PC-9 (cell line): ENCODE measurements around the gene JOSD2. TPM values are rescaled to one million over a fixed set of nuclear protein-coding genes. Genes with fewer than 3 reads are reported as not detected.
A peak's percentile ranks its signal among the peaks of the same experiment; 100 is the strongest.

Source experiments
- BruUV-seq: library from RNA; stranded (reverse); fragments of 400-500 nt; replicated peaks from 2 replicates; lab custom pipeline; 2021; lab: Mats Ljungman, UMichigan
- CTCF ChIA-PET: fragments of 300-600 bp; sonication (Branson Sonifier 250); formaldehyde crosslinking; loops from one replicate; lab custom pipeline; 2022; ENCODE audit warnings: antibody characterized with exemption; lab: Charles Lee
- POLR2A ChIA-PET: fragments of 300-600 bp; sonication (Branson Sonifier 250); formaldehyde crosslinking; loops from one replicate; lab custom pipeline; 2022; ENCODE audit warnings: antibody characterized with exemption; ENCODE audit not compliant: unreplicated experiment; lab: Charles Lee
- DNase-seq, 2 experiments: peaks; one replicate each; pipeline versions ENCODE4 v3.0.0 to v3.0.0-alpha.2; 2015 to 2022; ENCODE audit warnings: mixed read lengths in 1 of 2
- H2AFZ ChIP-seq: fragments of 200-600 bp; sonication (generic); 2 replicates; pipeline ENCODE4 v1.8.1; 2017; ENCODE audit warnings: antibody characterized with exemption
- H3F3A ChIP-seq: fragments of 200-600 bp; sonication (generic); 2 replicates; pipeline ENCODE4 v1.8.1; 2017; ENCODE audit warnings: antibody characterized with exemption, mild to moderate bottlenecking, low read depth; ENCODE audit not compliant: insufficient read depth
- H3K27ac ChIP-seq: fragments of 200-600 bp; sonication (generic); 2 replicates; pipeline ENCODE4 v1.6.1; 2016; ENCODE audit warnings: mixed run types
- H3K27me3 ChIP-seq: fragments of 200-600 bp; sonication (generic); 2 replicates; pipeline ENCODE4 v1.6.1; 2016; ENCODE audit warnings: low read depth, mixed run types; ENCODE audit not compliant: insufficient read depth
- H3K36me3 ChIP-seq: fragments of 200-600 bp; sonication (generic); 2 replicates; pipeline ENCODE4 v1.6.1; 2016; ENCODE audit warnings: low read depth, mixed run types
- H3K4me1 ChIP-seq: fragments of 200-600 bp; sonication (generic); replicated peaks from 2 replicates; pipeline ENCODE4 v1.6.1; 2016; ENCODE audit warnings: mixed run types; ENCODE audit not compliant: insufficient read depth
- H3K4me2 ChIP-seq: fragments of 200-600 bp; sonication (generic); 2 replicates; pipeline ENCODE4 v1.6.1; 2017; ENCODE audit warnings: mixed run types
- H3K4me3 ChIP-seq: fragments of 200-600 bp; sonication (generic); 2 replicates; pipeline ENCODE4 v1.6.1; 2016; ENCODE audit warnings: mixed run types
- H3K79me2 ChIP-seq: fragments of 200-600 bp; sonication (generic); 2 replicates; pipeline ENCODE4 v1.6.1; 2017; ENCODE audit warnings: low read depth, mixed run types
- H3K9me2 ChIP-seq: fragments of 200-600 bp; sonication (generic); 2 replicates; pipeline ENCODE4 v1.8.1; 2017; ENCODE audit warnings: mild to moderate bottlenecking; ENCODE audit not compliant: insufficient read depth
- H3K9me3 ChIP-seq: fragments of 200-600 bp; sonication (generic); 2 replicates; pipeline ENCODE4 v1.8.1; 2016; ENCODE audit warnings: low read depth; ENCODE audit not compliant: insufficient read depth
- H4K20me1 ChIP-seq: fragments of 200-600 bp; sonication (generic); 2 replicates; pipeline ENCODE4 v1.8.1; 2017; ENCODE audit not compliant: insufficient read depth
- EZH2 ChIP-seq: fragments of 200-600 bp; sonication (generic); IDR thresholded peaks from 2 replicates; pipeline ENCODE4 v1.8.0; 2017; ENCODE audit warnings: antibody characterized with exemption, low read depth
- intact Hi-C: fragments of 100-400 bp; cut with micrococcal nuclease; formaldehyde crosslinking; loops from one replicate; pipeline ENCODE4 v1.10.0; 2022; ENCODE audit not compliant: unreplicated experiment
- total RNA-seq: library from RNA; stranded (reverse); gene quantifications from 2 replicates; pipeline ENCODE4 v1.2.3, GENCODE V29; 2021
- TF ChIP-seq, protein P1 (sequence below): fragments of 200-600 bp; sonication (generic); conservative IDR thresholded peaks from 2 replicates; pipeline ENCODE4 v1.6.1; 2017; ENCODE audit warnings: mixed run types, antibody characterized with exemption, mild to moderate bottlenecking, moderate library complexity

Gene JOSD2
- total RNA-seq, 1 experiment from 2014 or later: 44.3 TPM

DNA sequence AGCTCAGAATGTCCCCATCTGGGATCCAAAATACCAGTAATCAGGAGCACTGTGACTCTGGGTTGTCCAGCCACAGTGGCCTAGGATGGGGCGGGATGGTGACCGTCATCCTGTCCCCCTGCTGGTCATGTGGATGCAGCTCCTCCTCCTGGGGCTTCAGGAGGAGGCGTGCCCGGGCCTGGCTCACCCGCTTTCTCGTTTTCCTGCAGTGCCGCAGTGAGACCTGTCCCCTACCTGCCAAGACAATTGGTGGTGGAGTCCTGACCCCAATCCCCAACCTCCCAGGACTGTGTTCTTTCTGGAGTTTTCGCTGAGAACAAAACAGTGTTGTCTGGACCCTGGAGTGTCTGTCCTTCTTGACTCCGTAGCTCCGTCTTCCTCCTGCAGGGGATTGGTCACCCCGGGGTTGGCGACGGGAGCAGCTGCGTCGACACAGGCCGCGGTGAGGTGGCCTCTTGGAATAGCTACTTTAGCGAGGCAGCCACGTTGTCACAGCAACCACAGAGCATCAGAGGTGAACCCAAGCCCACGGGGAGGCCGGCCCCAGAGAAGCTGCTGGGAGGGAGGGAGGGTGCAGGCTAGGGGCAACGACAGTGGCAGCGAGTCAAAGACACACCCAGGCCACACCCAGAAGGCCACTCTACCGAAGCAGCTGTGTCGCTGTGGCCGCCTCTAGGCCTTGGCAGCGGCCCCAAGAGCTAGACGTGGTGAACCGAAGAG is 44.8 kb downstream of the JOSD2 start:
- H3F3A ChIP-seq: no peaks in the 10 kb centered on the region
- H3K27me3 ChIP-seq: peaks cover 25% of the 10 kb centered on the region
- H3K4me3 ChIP-seq: no peak overlapping the region
- intact Hi-C loops: no loop called here
- no peak overlapping the region for H3K27ac ChIP-seq
- no peaks in the 10 kb centered on the region for H4K20me1 ChIP-seq
- no peaks in the 10 kb centered on the region for H3K79me2 ChIP-seq
- TF ChIP-seq, protein P1, sequence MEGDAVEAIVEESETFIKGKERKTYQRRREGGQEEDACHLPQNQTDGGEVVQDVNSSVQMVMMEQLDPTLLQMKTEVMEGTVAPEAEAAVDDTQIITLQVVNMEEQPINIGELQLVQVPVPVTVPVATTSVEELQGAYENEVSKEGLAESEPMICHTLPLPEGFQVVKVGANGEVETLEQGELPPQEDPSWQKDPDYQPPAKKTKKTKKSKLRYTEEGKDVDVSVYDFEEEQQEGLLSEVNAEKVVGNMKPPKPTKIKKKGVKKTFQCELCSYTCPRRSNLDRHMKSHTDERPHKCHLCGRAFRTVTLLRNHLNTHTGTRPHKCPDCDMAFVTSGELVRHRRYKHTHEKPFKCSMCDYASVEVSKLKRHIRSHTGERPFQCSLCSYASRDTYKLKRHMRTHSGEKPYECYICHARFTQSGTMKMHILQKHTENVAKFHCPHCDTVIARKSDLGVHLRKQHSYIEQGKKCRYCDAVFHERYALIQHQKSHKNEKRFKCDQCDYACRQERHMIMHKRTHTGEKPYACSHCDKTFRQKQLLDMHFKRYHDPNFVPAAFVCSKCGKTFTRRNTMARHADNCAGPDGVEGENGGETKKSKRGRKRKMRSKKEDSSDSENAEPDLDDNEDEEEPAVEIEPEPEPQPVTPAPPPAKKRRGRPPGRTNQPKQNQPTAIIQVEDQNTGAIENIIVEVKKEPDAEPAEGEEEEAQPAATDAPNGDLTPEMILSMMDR: peak; percentile 35; the same call in 1 of the 2 replicates
- TF ChIP-seq EZH2: no peak
- no peak overlapping the region for H2AFZ ChIP-seq
- no peaks in the 10 kb centered on the region for H3K36me3 ChIP-seq
- no peaks in the 10 kb centered on the region for H3K4me1 ChIP-seq
- H3K4me2 ChIP-seq: no peak overlapping the region
- ChIA-PET POLR2A (interaction anchor here (0.8 kb wide), 1 partner anchor 97 kb away, joined by 5 read pairs; no protein-coding TSS in a partner anchor), CTCF (interaction anchor here (0.6 kb wide), 1 partner anchor 327 kb away, joined by 20 read pairs; no protein-coding TSS in a partner anchor)
- no peaks in the 10 kb centered on the region for H3K9me3 ChIP-seq
- H3K9me2 ChIP-seq: no peaks in the 10 kb centered on the region
- no TSS peak for BruUV-seq
- DNase-seq: peak in 1 of 2 experiments; percentile 48

DNA sequence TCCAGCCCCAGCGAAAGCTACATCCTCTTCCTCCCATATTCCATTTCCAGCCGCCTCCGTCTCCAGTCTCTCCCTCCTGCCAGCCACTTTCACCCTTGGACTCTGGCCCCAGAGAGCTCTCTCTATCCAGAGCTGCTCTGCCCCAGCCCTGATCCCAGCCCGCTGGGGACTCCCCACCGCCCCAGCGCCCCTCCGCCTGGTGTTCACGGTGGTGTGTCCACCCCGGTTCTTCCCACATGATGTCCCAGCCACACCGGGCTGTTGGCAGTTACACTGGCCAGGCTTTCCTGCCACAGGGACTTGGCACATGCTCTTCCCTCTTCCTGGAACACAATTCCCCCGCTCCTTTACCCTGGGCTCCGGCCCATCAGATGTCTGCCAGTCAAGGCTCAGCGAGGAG is 46.0 kb downstream of the JOSD2 start:
- Histone ChIP-seq H3F3A (no peaks in the 10 kb centered on the region), H3K9me3 (no peaks in the 10 kb centered on the region), H3K27me3 (peaks cover 22% of the 10 kb centered on the region), H3K79me2 (no peaks in the 10 kb centered on the region), H3K27ac (no peak overlapping the region), H3K4me2 (no peak overlapping the region), H3K4me3 (no peak overlapping the region), H4K20me1 (no peaks in the 10 kb centered on the region), H3K4me1 (peaks cover 8% of the 10 kb centered on the region), H3K9me2 (no peaks in the 10 kb centered on the region), H3K36me3 (no peaks in the 10 kb centered on the region), H2AFZ (no peak overlapping the region)
- ChIA-PET POLR2A (no interaction called here), CTCF (interaction anchor here (0.5 kb wide), 2 partner anchors 97 to 166 kb away, joined by 5 to 12 read pairs; no protein-coding TSS in a partner anchor)
- DNase-seq: no peak
- BruUV-seq: no TSS peak
- intact Hi-C loops: no loop called here
- TF ChIP-seq, protein P1: no peak
- no peak for TF ChIP-seq EZH2

DNA sequence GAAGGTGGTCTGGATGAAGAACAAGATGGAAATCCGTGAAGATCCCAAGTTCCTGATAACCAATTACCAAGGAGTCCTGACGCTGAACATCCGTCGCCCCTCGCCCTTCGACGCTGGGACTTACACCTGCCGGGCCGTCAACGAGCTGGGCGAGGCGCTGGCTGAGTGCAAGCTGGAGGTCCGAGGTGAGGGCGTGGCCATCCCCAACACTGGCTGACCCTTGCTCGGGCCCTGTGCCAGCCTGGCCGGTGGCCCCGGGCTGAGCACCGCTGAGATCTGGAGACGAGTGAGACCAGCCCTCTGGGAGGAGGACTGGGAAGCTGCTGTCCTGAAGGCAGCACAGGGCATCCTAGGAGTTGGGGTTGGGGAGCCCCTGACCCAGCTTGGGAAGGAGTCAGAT is 46.6 kb downstream of the JOSD2 start:
- H3K9me2 ChIP-seq: no peaks in the 10 kb centered on the region
- H3K4me1 ChIP-seq: peaks cover 8% of the 10 kb centered on the region
- no peak overlapping the region for H3K4me3 ChIP-seq
- no peaks in the 10 kb centered on the region for H4K20me1 ChIP-seq
- intact Hi-C loops: no loop called here
- ChIA-PET POLR2A (no interaction called here), CTCF (interaction anchor here (0.5 kb wide), 1 partner anchor 97 kb away, joined by 5 read pairs; no protein-coding TSS in a partner anchor)
- no peak for DNase-seq
- TF ChIP-seq, protein P1: no peak
- TF ChIP-seq EZH2: no peak
- no peaks in the 10 kb centered on the region for H3K9me3 ChIP-seq
- H3K27ac ChIP-seq: no peak overlapping the region
- H3K36me3 ChIP-seq: no peaks in the 10 kb centered on the region
- H3K79me2 ChIP-seq: no peaks in the 10 kb centered on the region
- H3K4me2 ChIP-seq: no peak overlapping the region
- BruUV-seq: no TSS peak
- no peaks in the 10 kb centered on the region for H3F3A ChIP-seq
- H2AFZ ChIP-seq: no peak overlapping the region
- H3K27me3 ChIP-seq: peaks cover 15% of the 10 kb centered on the region
